NCI-H524 (cell line): ENCODE data around the gene CHST11.
"Not testable (repeated sequence)": the region's sequence is repeated elsewhere in the genome, so short reads cannot be mapped to it uniquely, and the experiment has no call there.

ENCODE experiments used
- DNase-seq, 2 experiments: peaks; one replicate each; lab custom pipeline; 2025; lab: John Stamatoyannopoulos, UW

The CHST11 gene

GRCh38 chr12:104526751-104527150 lies 70.0 kb downstream of the CHST11 start:
- DNase-seq, result no peak

- not testable (repeated sequence) for DNase-seq
These were observed 70.9 kb downstream of the CHST11 start for GRCh38 chr12:104527653-104528052.

- no peak for DNase-seq
These were observed 72.6 kb downstream of the CHST11 start for GRCh38 chr12:104529130-104529874.

- no peak for DNase-seq
These were observed 75.9 kb downstream of the CHST11 start for GRCh38 chr12:104532636-104533035.

GRCh38 chr12:104533134-104533533 lies 76.4 kb downstream of the CHST11 start:
- DNase-seq, result no peak

GRCh38 chr12:104534162-104534856 lies 77.6 kb downstream of the CHST11 start:
- DNase-seq, result peak in 1 of 2 experiments; percentile 50

GRCh38 chr12:104534857-104535248 lies 78.1 kb downstream of the CHST11 start:
- DNase-seq, result no peak

- DNase-seq, result no peak
These were observed 78.6 kb downstream of the CHST11 start for GRCh38 chr12:104535369-104535768.

- no peak for DNase-seq
These were observed 80.1 kb downstream of the CHST11 start for GRCh38 chr12:104536841-104537240.

- no peak for DNase-seq
These were observed 81.3 kb downstream of the CHST11 start for GRCh38 chr12:104538056-104538455.

GRCh38 chr12:104538891-104539462 lies 82.2 kb downstream of the CHST11 start:
- DNase-seq, result no peak

- DNase-seq, result no peak
These were observed 88.1 kb downstream of the CHST11 start for GRCh38 chr12:104544836-104545235.

GRCh38 chr12:104546575-104546974 lies 89.8 kb downstream of the CHST11 start:
- DNase-seq, result no peak

- DNase-seq, result peak; percentile 88 to 95
These were observed 90.5 kb downstream of the CHST11 start for GRCh38 chr12:104547235-104547634.

- no peak for DNase-seq
These were observed 93.2 kb downstream of the CHST11 start for GRCh38 chr12:104549815-104550480.

- DNase-seq, result no peak
These were observed 94.7 kb downstream of the CHST11 start for GRCh38 chr12:104551313-104551931.

GRCh38 chr12:104553421-104553820 lies 96.7 kb downstream of the CHST11 start:
- DNase-seq, result no peak

GRCh38 chr12:104555648-104556047 lies 98.9 kb downstream of the CHST11 start:
- DNase-seq, result peak; percentile 30 to 59

GRCh38 chr12:104557488-104558195 lies 100.9 kb downstream of the CHST11 start:
- DNase-seq, result no peak

- DNase-seq, result no peak
These were observed 104.1 kb downstream of the CHST11 start for GRCh38 chr12:104560881-104561280.

GRCh38 chr12:104562763-104563162 lies 106.0 kb downstream of the CHST11 start:
- no peak for DNase-seq
